Hepatocyte (in vitro differentiated cells): ENCODE measurements around the gene ZNF341. TPM values are rescaled to one million over a fixed set of nuclear protein-coding genes. Genes with fewer than 3 reads are reported as not detected.

ENCODE experiments used
- DNase-seq: peaks from one replicate; pipeline ENCODE4 v3.0.0-alpha.2; 2016; ENCODE audit warnings: low spot score
- H2AFZ ChIP-seq: fragments of 200-600 bp; sonication (generic); 2 replicates; pipeline ENCODE4 v1.6.0; 2016; ENCODE audit warnings: antibody characterized with exemption, mild to moderate bottlenecking
- H3K27ac ChIP-seq: fragments of 200-600 bp; sonication (generic); 2 replicates; pipeline ENCODE4 v1.5.1; 2016; ENCODE audit warnings: mild to moderate bottlenecking
- H3K27me3 ChIP-seq: fragments of 200-600 bp; sonication (generic); 2 replicates; pipeline ENCODE4 v1.6.1; 2016
- H3K36me3 ChIP-seq: fragments of 200-600 bp; sonication (generic); replicated peaks from 2 replicates; pipeline ENCODE4 v1.5.1; 2016; ENCODE audit warnings: low read depth; ENCODE audit not compliant: insufficient read depth
- H3K4me1 ChIP-seq: fragments of 200-600 bp; sonication (generic); 2 replicates; pipeline ENCODE4 v1.5.1; 2016; ENCODE audit warnings: mild to moderate bottlenecking, moderate library complexity; ENCODE audit not compliant: insufficient read depth
- H3K4me2 ChIP-seq: fragments of 200-600 bp; sonication (generic); 2 replicates; pipeline ENCODE4 v1.6.0; 2016
- H3K4me3 ChIP-seq: fragments of 200-600 bp; sonication (generic); 2 replicates; pipeline ENCODE4 v1.5.1; 2016; ENCODE audit warnings: mild to moderate bottlenecking
- H3K79me2 ChIP-seq: fragments of 200-600 bp; sonication (generic); 2 replicates; pipeline ENCODE4 v1.6.0; 2017; ENCODE audit warnings: mild to moderate bottlenecking
- H3K9me2 ChIP-seq: fragments of 200-600 bp; sonication (generic); replicated peaks from 2 replicates; pipeline ENCODE4 v1.6.0; 2017; ENCODE audit warnings: mild to moderate bottlenecking; ENCODE audit not compliant: insufficient read depth
- H3K9me3 ChIP-seq: fragments of 200-600 bp; sonication (generic); 2 replicates; pipeline ENCODE4 v1.5.1; 2016; ENCODE audit warnings: low read depth, mild to moderate bottlenecking
- H4K20me1 ChIP-seq: fragments of 200-600 bp; sonication (generic); 2 replicates; pipeline ENCODE4 v1.6.0; 2016; ENCODE audit warnings: mild to moderate bottlenecking; ENCODE audit not compliant: insufficient read depth, poor library complexity, severe bottlenecking
- EZH2 ChIP-seq: fragments of 200-600 bp; sonication (generic); IDR thresholded peaks from 2 replicates; pipeline ENCODE4 v1.6.1; 2016; ENCODE audit warnings: antibody characterized with exemption, mild to moderate bottlenecking, borderline replicate concordance
- EZH2phosphoT487 ChIP-seq: fragments of 200-600 bp; sonication (generic); IDR thresholded peaks from one replicate; pipeline ENCODE4 v1.6.1; 2018; ENCODE audit warnings: antibody characterized with exemption, mild to moderate bottlenecking, low read depth, moderate library complexity; ENCODE audit not compliant: unreplicated experiment, severe bottlenecking
- WGBS: methylation state at CpG from one replicate; pipeline ENCODE4 v1.1.6; 2016; ENCODE audit warnings: low lambda C conversion rate; ENCODE audit errors: missing lambda C conversion rate; 5-methylcytosine and 5-hydroxymethylcytosine counted together
- polyA plus RNA-seq: library from polyadenylated mRNA; unstranded; fragments of >200 nt; fragmentation: Nextera tagmentation; extraction: Ambion mirVana; gene quantifications from 2 replicates; pipeline ENCODE4 v1.2.1, GENCODE V29; 2016
- total RNA-seq: library from RNA; depleted of rRNA; stranded (reverse); fragments of >200 nt; gene quantifications from 2 replicates; pipeline ENCODE4 v1.2.3, GENCODE V29; 2014
- TF ChIP-seq, protein P1 (sequence below): fragments of 200-600 bp; sonication (generic); IDR thresholded peaks from 2 replicates; pipeline ENCODE4 v1.5.1; 2016; ENCODE audit warnings: antibody characterized with exemption, mild to moderate bottlenecking; ENCODE audit not compliant: poor library complexity

Gene ZNF341
- total and polyA plus RNA-seq, 2 experiments from 2014 or later: 2.3 to 3.6 TPM

DNA sequence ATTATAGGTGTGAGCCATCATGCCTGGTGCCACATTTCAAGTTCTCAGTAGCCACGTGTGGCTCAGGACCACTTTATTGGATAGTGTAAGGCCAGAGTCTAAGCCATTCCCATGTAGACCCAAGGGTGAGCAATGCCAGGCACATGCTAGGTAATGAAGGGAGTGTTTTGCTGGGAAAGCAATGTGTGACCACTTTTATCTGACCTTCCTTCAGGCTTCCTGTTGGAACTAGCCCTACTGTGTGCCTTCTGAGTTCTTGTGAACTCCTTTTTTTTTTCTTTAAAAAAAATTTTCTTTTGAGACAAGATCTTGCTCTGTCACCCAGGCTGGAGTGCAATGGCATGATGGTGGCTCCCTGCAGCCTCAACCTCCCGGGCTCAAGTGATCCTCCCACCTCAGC is 33.3 kb downstream of the ZNF341 start:
- no peaks in the 10 kb centered on the region for H3K27me3 ChIP-seq
- no peaks in the 10 kb centered on the region for H3K4me1 ChIP-seq
- no peaks in the 10 kb centered on the region for H3K36me3 ChIP-seq
- H3K4me2 ChIP-seq: no peak overlapping the region
- TF ChIP-seq, protein P1, sequence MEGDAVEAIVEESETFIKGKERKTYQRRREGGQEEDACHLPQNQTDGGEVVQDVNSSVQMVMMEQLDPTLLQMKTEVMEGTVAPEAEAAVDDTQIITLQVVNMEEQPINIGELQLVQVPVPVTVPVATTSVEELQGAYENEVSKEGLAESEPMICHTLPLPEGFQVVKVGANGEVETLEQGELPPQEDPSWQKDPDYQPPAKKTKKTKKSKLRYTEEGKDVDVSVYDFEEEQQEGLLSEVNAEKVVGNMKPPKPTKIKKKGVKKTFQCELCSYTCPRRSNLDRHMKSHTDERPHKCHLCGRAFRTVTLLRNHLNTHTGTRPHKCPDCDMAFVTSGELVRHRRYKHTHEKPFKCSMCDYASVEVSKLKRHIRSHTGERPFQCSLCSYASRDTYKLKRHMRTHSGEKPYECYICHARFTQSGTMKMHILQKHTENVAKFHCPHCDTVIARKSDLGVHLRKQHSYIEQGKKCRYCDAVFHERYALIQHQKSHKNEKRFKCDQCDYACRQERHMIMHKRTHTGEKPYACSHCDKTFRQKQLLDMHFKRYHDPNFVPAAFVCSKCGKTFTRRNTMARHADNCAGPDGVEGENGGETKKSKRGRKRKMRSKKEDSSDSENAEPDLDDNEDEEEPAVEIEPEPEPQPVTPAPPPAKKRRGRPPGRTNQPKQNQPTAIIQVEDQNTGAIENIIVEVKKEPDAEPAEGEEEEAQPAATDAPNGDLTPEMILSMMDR: no peak
- TF ChIP-seq EZH2 (no peak), EZH2phosphoT487 (no peak)
- no peaks in the 10 kb centered on the region for H3K9me3 ChIP-seq
- H3K79me2 ChIP-seq: no peaks in the 10 kb centered on the region
- no peak overlapping the region for H2AFZ ChIP-seq
- no peak overlapping the region for H3K4me3 ChIP-seq
- H3K27ac ChIP-seq: no peak overlapping the region
- no peaks in the 10 kb centered on the region for H3K9me2 ChIP-seq
- WGBS: 90% methylated on average over 2 of the region's 2 CpGs
- H4K20me1 ChIP-seq: no peaks in the 10 kb centered on the region
- DNase-seq: no peak

DNA sequence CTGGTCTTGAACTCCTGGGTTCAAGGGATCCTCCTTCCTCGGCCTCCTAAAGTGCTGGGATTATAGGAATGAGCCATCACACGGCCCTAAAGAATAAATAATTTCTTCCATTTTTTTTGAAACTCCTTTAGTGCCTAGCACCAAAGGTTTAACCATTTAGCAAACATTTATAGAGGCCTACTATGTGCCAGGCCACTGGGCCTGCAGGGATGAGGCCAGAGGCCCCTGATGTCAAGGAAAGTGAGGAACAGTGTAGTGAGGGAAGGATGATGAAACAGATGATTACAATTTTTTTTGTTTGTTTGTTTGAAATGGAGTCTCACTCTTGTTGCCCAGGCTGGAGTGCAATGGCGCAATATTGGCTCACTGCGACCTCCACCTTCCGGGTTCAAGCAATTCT is 33.8 kb downstream of the ZNF341 start:
- Histone ChIP-seq H3K27me3 (no peaks in the 10 kb centered on the region), H3K9me3 (no peaks in the 10 kb centered on the region), H3K4me3 (no peak overlapping the region), H3K36me3 (no peaks in the 10 kb centered on the region), H3K27ac (no peak overlapping the region), H2AFZ (no peak overlapping the region), H3K4me1 (no peaks in the 10 kb centered on the region), H3K9me2 (no peaks in the 10 kb centered on the region), H3K4me2 (no peak overlapping the region), H4K20me1 (no peaks in the 10 kb centered on the region), H3K79me2 (no peaks in the 10 kb centered on the region)
- DNase-seq: no peak
- TF ChIP-seq EZH2: no peak
- TF ChIP-seq, protein P1: no peak
- TF ChIP-seq EZH2phosphoT487: no peak
- 96% methylated on average over 5 of the region's 5 CpGs for WGBS

DNA sequence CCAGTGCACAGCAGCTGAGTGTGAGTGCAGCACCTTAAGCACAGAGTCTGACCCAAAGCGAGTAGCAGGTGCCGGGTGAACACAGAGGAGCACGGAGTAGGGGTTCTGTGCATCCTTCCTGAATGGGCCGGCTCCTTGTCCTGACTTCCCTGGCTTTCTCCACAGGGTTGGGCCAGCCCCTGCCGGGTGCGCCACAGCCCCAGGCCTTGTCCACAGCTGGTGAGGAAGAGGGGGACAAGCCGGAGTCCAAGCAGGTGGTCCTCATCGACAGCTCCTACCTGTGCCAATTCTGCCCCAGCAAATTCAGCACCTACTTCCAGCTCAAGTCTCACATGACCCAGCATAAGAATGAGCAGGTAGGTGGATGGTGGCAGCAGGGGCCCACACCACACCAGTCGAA is 34.9 kb downstream of the ZNF341 start:
- Histone ChIP-seq H3K9me3 (no peaks in the 10 kb centered on the region), H3K27me3 (no peaks in the 10 kb centered on the region), H3K79me2 (no peaks in the 10 kb centered on the region), H3K4me1 (no peaks in the 10 kb centered on the region), H3K4me2 (no peak overlapping the region), H2AFZ (no peak overlapping the region), H3K36me3 (no peaks in the 10 kb centered on the region), H3K27ac (no peak overlapping the region), H4K20me1 (no peaks in the 10 kb centered on the region), H3K4me3 (no peak overlapping the region), H3K9me2 (no peaks in the 10 kb centered on the region)
- no peak for DNase-seq
- TF ChIP-seq, protein P1: no peak
- TF ChIP-seq EZH2phosphoT487: no peak
- TF ChIP-seq EZH2: no peak
- WGBS: 95% methylated on average over 9 of the region's 9 CpGs

DNA sequence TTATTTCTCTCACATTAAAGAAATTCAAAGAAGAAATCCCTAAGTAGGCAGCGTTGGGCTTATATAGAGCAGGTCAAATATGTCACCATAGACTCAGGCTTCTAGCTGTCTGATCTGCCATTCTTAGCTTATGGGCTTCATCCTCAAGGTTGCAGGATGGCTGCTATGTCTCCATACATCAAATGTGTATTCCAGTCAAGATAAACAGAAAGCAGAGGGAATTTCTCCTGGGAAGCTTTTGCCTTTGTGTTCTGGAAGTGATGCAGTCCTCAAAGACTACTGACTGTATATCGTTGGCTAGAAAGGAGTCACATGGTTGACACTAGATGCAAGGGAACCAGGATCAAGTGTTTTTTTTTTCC is 36.0 kb downstream of the ZNF341 start:
- TF ChIP-seq EZH2phosphoT487 (no peak), EZH2 (no peak)
- TF ChIP-seq, protein P1: no peak
- Histone ChIP-seq H3K4me2 (no peak overlapping the region), H3K4me1 (no peaks in the 10 kb centered on the region), H4K20me1 (no peaks in the 10 kb centered on the region), H3K9me3 (no peaks in the 10 kb centered on the region), H3K27me3 (no peaks in the 10 kb centered on the region), H3K27ac (no peak overlapping the region), H3K4me3 (no peak overlapping the region), H2AFZ (no peak overlapping the region), H3K9me2 (no peaks in the 10 kb centered on the region), H3K79me2 (no peaks in the 10 kb centered on the region), H3K36me3 (no peaks in the 10 kb centered on the region)
- WGBS: 89% methylated on average over 2 of the region's 2 CpGs
- DNase-seq: no peak
